ENCODE data around the gene ANKRD6. TPM values are rescaled to one million over a fixed set of nuclear protein-coding genes. Genes with fewer than 3 reads are reported as not detected.

The ANKRD6 gene
- total RNA-seq, 1 experiment from 2014 or later: 2.4 TPM

- CTCF ChIA-PET: no interaction called here
- BruUV-seq (replicated peaks): no TSS peak
- TF ChIP-seq SIN3A (IDR thresholded peaks at IDR 0.05; ENCODE audit: borderline replicate concordance, insufficient read depth, low read depth, low read length): no peak
- no peak for TF ChIP-seq CTCF (IDR thresholded peaks at IDR 0.05)
- no peak for TF ChIP-seq POLR2AphosphoS5 (IDR thresholded peaks at IDR 0.05; ENCODE audit: low read depth, low read length)
- TF ChIP-seq TCF7L2 (IDR thresholded peaks at IDR 0.05; ENCODE audit: low read depth, low read length): no peak
- TF ChIP-seq REST (IDR thresholded peaks at IDR 0.05; ENCODE audit: insufficient read depth in 1 of 2, low read depth in 2 of 2, low read length in 1 of 2): no peak
- POLR2A ChIA-PET: interaction anchor here (0.7 kb wide), 1 partner anchor 197 kb away, joined by 7 read pairs; no protein-coding TSS in a partner anchor
- in situ Hi-C loops (cut with HindIII; ENCODE audit: low pct_unique_long_range_greater_than_20kb, low sequenced_read_pairs): no loop called here
- intact Hi-C loops (cut with micrococcal nuclease; ENCODE audit: unreplicated experiment): no loop called here
- H3K4me3 ChIP-seq (ENCODE audit: low read depth in 2 of 2, low read length in 2 of 2): no peak overlapping the region
- DNase-seq (ENCODE audit: low read depth, low spot score): no peak
- H3K27ac ChIP-seq (ENCODE audit: low read length): no peak overlapping the region
- peaks cover 3% of the 10 kb centered on the region; the same call in 1 of the 2 replicates for H3K27me3 ChIP-seq (ENCODE audit: control insufficient read depth, insufficient read depth, low read length)
- H3K36me3 ChIP-seq (ENCODE audit: control insufficient read depth, insufficient read depth, low read length): no peaks in the 10 kb centered on the region
- no peak for ATAC-seq
- H3K4me1 ChIP-seq (ENCODE audit: control insufficient read depth, insufficient read depth, low read length): no peaks in the 10 kb centered on the region
- no peaks in the 10 kb centered on the region for H3K9me3 ChIP-seq (ENCODE audit: control insufficient read depth, insufficient read depth, low read depth, low read length)
Measured at GRCh38 chr6:89440200-89440599, 7.2 kb downstream of the ANKRD6 start.

GRCh38 chr6:89443658-89444057, 10.7 kb downstream of the ANKRD6 start:
- Histone ChIP-seq H3K27me3 (ENCODE audit: control insufficient read depth, insufficient read depth, low read length) (peaks cover 3% of the 10 kb centered on the region; the same call in 1 of the 2 replicates), H3K36me3 (ENCODE audit: control insufficient read depth, insufficient read depth, low read length) (no peaks in the 10 kb centered on the region), H3K4me3 (ENCODE audit: low read depth in 2 of 2, low read length in 2 of 2) (no peak overlapping the region), H3K4me1 (ENCODE audit: control insufficient read depth, insufficient read depth, low read length) (no peaks in the 10 kb centered on the region), H3K9me3 (ENCODE audit: control insufficient read depth, insufficient read depth, low read depth, low read length) (no peaks in the 10 kb centered on the region), H3K27ac (ENCODE audit: low read length) (no peak overlapping the region)
- CTCF ChIA-PET: no interaction called here
- in situ Hi-C loops (cut with HindIII; ENCODE audit: low pct_unique_long_range_greater_than_20kb, low sequenced_read_pairs) (no loop called here), intact Hi-C loops (cut with micrococcal nuclease; ENCODE audit: unreplicated experiment) (no loop called here)
- TF ChIP-seq REST (IDR thresholded peaks at IDR 0.05; ENCODE audit: insufficient read depth in 1 of 2, low read depth in 2 of 2, low read length in 1 of 2) (no peak), SIN3A (IDR thresholded peaks at IDR 0.05; ENCODE audit: borderline replicate concordance, insufficient read depth, low read depth, low read length) (no peak), TCF7L2 (IDR thresholded peaks at IDR 0.05; ENCODE audit: low read depth, low read length) (no peak), CTCF (IDR thresholded peaks at IDR 0.05) (no peak), POLR2AphosphoS5 (IDR thresholded peaks at IDR 0.05; ENCODE audit: low read depth, low read length) (no peak)
- POLR2A ChIA-PET: interaction anchor here (0.6 kb wide), 1 partner anchor 323 kb away, joined by 3 read pairs; no protein-coding TSS in a partner anchor
- no peak for DNase-seq (ENCODE audit: low read depth, low spot score)
- ATAC-seq: no peak
- BruUV-seq (replicated peaks): no TSS peak
